ENCODE data around the gene MACO1.
"Not testable (repeated sequence)": the region's sequence is repeated elsewhere in the genome, so short reads cannot be mapped to it uniquely, and the experiment has no call there.

The MACO1 gene

DNA sequence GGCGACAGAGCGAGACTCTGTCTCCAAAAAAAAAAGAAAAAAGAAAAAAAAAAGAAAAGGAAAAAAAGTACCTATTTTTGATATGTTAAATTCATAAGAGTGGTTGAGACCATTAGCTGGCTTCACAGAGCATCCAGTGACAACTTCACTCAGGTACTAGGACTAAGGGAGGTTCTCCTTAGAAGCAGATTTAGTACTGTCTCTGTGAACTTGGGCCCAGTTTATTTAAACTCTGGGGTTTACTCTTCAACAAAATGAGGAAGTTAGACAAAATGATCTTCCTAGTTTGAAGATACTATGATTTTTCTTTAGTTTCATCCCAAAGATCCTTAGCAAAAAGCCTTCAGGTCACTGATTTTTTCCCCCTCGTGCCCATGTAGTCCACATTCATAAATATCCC is 21.2 kb downstream of the MACO1 start:
- no peak for TF ChIP-seq CTCF (IDR thresholded peaks at IDR 0.05; ENCODE audit: low read depth, low read length)
- no peak for DNase-seq
- Histone ChIP-seq H3K4me3 (ENCODE audit: low read depth, low read length) (no peak overlapping the region), H3K9me3 (ENCODE audit: severe bottlenecking) (no peaks in the 10 kb centered on the region), H3K36me3 (peaks cover 64% of the 10 kb centered on the region), H3K27ac (no peak overlapping the region), H3K27me3 (ENCODE audit: insufficient read depth, low read depth, severe bottlenecking) (no peaks in the 10 kb centered on the region)

- H3K36me3 ChIP-seq = peaks cover 65% of the 10 kb centered on the region
- no peak overlapping the region for H3K27ac ChIP-seq
- TF ChIP-seq CTCF (IDR thresholded peaks at IDR 0.05; ENCODE audit: low read depth, low read length) = no peak
- no peaks in the 10 kb centered on the region for H3K27me3 ChIP-seq (ENCODE audit: insufficient read depth, low read depth, severe bottlenecking)
- H3K9me3 ChIP-seq (ENCODE audit: severe bottlenecking) = no peaks in the 10 kb centered on the region
- DNase-seq = no peak
- H3K4me3 ChIP-seq (ENCODE audit: low read depth, low read length) = no peak overlapping the region
Measured at GRCh38 chr1:25456502-25456901, 25.8 kb downstream of the MACO1 start.

DNA sequence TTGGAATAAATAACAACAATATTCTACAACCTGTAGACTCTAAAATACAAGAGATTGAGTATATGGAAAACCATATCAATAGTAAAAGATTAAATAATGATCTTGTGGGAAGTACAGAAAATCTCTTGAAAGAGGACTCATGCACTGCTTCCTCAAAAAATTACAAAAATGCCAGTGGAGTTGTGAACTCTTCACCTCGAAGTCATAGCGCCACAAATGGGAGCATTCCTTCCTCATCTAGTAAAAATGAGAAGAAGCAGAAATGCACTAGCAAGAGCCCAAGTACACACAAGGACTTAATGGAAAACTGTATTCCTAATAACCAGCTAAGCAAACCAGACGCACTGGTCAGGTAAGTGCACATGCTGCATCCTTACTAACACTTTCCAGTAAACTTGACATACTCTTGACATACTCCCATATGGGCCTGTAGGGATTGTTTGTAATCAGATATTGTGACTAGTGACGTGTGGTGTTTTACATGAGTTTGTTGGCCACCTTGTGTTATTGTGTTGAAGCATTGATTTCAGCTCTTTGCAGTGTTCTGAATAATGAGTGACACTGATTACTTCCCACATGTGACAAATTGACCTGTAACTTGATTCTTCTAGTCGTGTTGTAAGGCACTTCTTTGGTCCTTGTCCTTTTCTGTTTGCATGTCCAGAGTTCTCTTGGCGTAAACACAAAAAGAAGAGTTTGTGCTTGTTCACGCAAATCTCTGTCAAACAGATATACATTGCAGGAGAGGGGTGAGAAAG is 28.0 kb downstream of the MACO1 start:
- no peak for TF ChIP-seq CTCF (IDR thresholded peaks at IDR 0.05; ENCODE audit: low read depth, low read length)
- H3K27me3 ChIP-seq (ENCODE audit: insufficient read depth, low read depth, severe bottlenecking) = no peaks in the 10 kb centered on the region
- no peak overlapping the region for H3K4me3 ChIP-seq (ENCODE audit: low read depth, low read length)
- no peak for DNase-seq
- H3K27ac ChIP-seq = no peak overlapping the region
- H3K9me3 ChIP-seq (ENCODE audit: severe bottlenecking) = no peaks in the 10 kb centered on the region
- peaks cover 77% of the 10 kb centered on the region for H3K36me3 ChIP-seq

GRCh38 chr1:25460020-25460419 is 29.3 kb downstream of the MACO1 start:
- Histone ChIP-seq H3K27ac (no peak overlapping the region), H3K36me3 (peaks cover 76% of the 10 kb centered on the region), H3K27me3 (ENCODE audit: insufficient read depth, low read depth, severe bottlenecking) (no peaks in the 10 kb centered on the region), H3K9me3 (ENCODE audit: severe bottlenecking) (no peaks in the 10 kb centered on the region), H3K4me3 (ENCODE audit: low read depth, low read length) (no peak overlapping the region)
- TF ChIP-seq CTCF (IDR thresholded peaks at IDR 0.05; ENCODE audit: low read depth, low read length) = no peak
- DNase-seq = no peak

GRCh38 chr1:25460816-25461215 is 30.1 kb downstream of the MACO1 start:
- not testable (repeated sequence) for H3K27ac ChIP-seq; DNase-seq; H3K9me3 ChIP-seq (ENCODE audit: severe bottlenecking); H3K4me3 ChIP-seq (ENCODE audit: low read depth, low read length); H3K27me3 ChIP-seq (ENCODE audit: insufficient read depth, low read depth, severe bottlenecking)
- H3K36me3 ChIP-seq = peaks cover 75% of the 10 kb centered on the region

GRCh38 chr1:25461849-25462248 is 31.2 kb downstream of the MACO1 start:
- Histone ChIP-seq H3K4me3 (ENCODE audit: low read depth, low read length) (no peak overlapping the region), H3K27ac (no peak overlapping the region), H3K36me3 (peaks cover 73% of the 10 kb centered on the region), H3K9me3 (ENCODE audit: severe bottlenecking) (no peaks in the 10 kb centered on the region), H3K27me3 (ENCODE audit: insufficient read depth, low read depth, severe bottlenecking) (no peaks in the 10 kb centered on the region)
- TF ChIP-seq CTCF (IDR thresholded peaks at IDR 0.05; ENCODE audit: low read depth, low read length) = no peak
- no peak for DNase-seq
